GM21786 (cell line): Measurements from ENCODE around the gene CAPN6.

Experiments used
- ATAC-seq: cut with Tn5 transposase; IDR thresholded peaks from one replicate; pipeline ENCODE4 v1.9.1; 2021; ENCODE audit not compliant: unreplicated experiment

CAPN6 gene

GRCh38 chrX:111207851-111208250 lies 62.4 kb downstream of the CAPN6 start:
- ATAC-seq = no peak

DNA sequence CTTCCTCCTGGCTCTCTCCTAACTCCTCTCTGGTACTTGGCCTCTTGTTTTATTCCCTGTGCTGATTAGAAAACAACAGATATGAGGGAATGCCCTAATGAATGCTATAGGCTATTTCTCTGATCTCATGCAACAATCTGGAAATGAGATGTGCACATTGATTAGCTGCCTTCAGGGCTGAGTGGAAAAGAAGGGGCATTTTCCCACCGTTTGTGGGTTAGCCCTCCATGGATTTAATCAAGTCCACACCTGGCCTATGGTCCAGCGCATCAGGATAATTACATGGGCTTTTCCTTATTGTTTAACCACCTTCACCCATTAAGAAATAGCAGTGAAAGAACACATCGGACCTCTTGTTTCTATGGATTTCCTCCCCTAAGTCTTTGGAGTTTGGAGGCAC lies 70.0 kb downstream of the CAPN6 start:
- ATAC-seq = no peak

- no peak for ATAC-seq
Measured at GRCh38 chrX:111199505-111199904, 70.8 kb downstream of the CAPN6 start.
